Osteoblast (primary cell): Measurements from ENCODE around the gene SH3BP5. TPM values are rescaled to one million over a fixed set of nuclear protein-coding genes. Genes with fewer than 3 reads are reported as not detected.
A peak's percentile ranks its signal among the peaks of the same experiment; 100 is the strongest.

Source experiments
- DNase-seq: peaks from one replicate; pipeline ENCODE4 v3.0.0; 2011; ENCODE audit warnings: low spot score, mixed read lengths; ENCODE audit not compliant: insufficient read length; ENCODE audit errors: missing footprints
- H2AFZ ChIP-seq: 2 replicates; pipeline ENCODE4 v1.6.0; 2011; ENCODE audit warnings: mild to moderate bottlenecking, low read length
- H3K27ac ChIP-seq: 2 replicates; pipeline ENCODE4 v1.5.1; 2011; ENCODE audit warnings: mild to moderate bottlenecking, low read depth, low read length, moderate library complexity
- H3K27me3 ChIP-seq: 2 replicates; pipeline ENCODE4 v1.6.0; 2012; ENCODE audit warnings: mild to moderate bottlenecking, control low read depth, inconsistent platforms, low read length, moderate library complexity; ENCODE audit not compliant: insufficient read depth
- H3K36me3 ChIP-seq: 2 replicates; pipeline ENCODE4 v1.5.1; 2011; ENCODE audit warnings: mild to moderate bottlenecking, low read length, control low read depth, moderate library complexity; ENCODE audit not compliant: insufficient read depth
- H3K4me1 ChIP-seq: 2 replicates; pipeline ENCODE4 v1.5.1; 2011; ENCODE audit warnings: mild to moderate bottlenecking, low read length, control low read depth, moderate library complexity; ENCODE audit not compliant: insufficient read depth
- H3K4me2 ChIP-seq: 2 replicates; pipeline ENCODE4 v1.6.0; 2011; ENCODE audit warnings: mild to moderate bottlenecking, low read length; ENCODE audit not compliant: insufficient read depth
- H3K4me3 ChIP-seq: fragments of 200-600 bp; sonication (generic); 3 replicates; pipeline ENCODE4 v1.5.1; 2012; ENCODE audit warnings: mild to moderate bottlenecking, low read length, inconsistent platforms; ENCODE audit not compliant: insufficient read depth
- H3K79me2 ChIP-seq: 2 replicates; pipeline ENCODE4 v1.6.0; 2012; ENCODE audit warnings: mild to moderate bottlenecking, low read length, control low read depth, inconsistent platforms; ENCODE audit not compliant: insufficient read depth
- H3K9me3 ChIP-seq: 2 replicates; pipeline ENCODE4 v1.5.1; 2011; ENCODE audit warnings: low read depth, low read length, control low read depth
- H4K20me1 ChIP-seq: 2 replicates; pipeline ENCODE4 v1.6.0; 2012; ENCODE audit warnings: mild to moderate bottlenecking, low read length, control low read depth; ENCODE audit not compliant: insufficient read depth
- small RNA-seq: library from RNA; depleted of rRNA; stranded (forward); fragments of <200 nt; gene quantifications from one replicate; pipeline ENCODE3, GENCODE V24; 2012
- total RNA-seq: library from RNA; depleted of rRNA; stranded (reverse); fragments of >200 nt; gene quantifications from 2 replicates; pipeline ENCODE4 v1.2.3, GENCODE V29; 2012
- TF ChIP-seq, protein P1 (sequence below): IDR thresholded peaks from 2 replicates; pipeline ENCODE4 v1.5.1; 2011; ENCODE audit warnings: mild to moderate bottlenecking, low read depth, low read length, moderate library complexity; ENCODE audit errors: extremely low read depth

Gene SH3BP5
- total RNA-seq, 1 donor, result 67.3 TPM

DNA sequence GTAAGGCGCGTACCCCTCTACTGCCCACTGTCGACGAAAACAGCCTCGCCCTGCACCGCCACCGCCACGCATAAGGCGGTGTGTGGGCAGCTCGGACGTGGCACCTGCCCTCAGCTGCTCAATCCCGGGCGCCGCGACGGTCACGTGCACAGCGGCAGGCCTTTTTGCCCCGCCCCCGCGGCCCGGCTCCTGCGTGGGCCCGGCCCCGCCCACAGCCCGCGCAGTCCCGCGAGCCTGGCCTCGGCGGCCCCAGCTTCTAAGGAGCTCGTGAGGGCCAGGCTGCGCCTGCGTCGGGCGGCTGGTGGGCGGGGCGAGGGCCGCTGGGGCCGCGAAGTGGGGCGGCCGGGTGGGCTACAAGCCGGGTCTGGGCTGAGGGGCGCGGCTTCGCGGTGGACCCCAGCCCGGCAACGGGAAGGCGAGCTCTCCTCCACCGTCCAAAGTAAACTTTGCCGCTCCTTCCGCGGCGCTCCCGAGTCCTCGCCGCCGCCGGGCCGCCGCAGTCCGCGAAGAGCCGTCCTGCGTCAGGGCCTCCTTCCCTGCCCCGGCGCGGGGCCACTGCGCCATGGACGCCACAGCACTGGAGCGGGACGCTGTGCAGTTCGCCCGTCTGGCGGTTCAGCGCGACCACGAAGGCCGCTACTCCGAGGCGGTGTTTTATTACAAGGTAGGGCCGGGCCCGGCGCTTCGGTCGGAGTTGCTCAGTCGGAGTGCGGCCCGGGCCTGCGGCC is 126.3 kb downstream of the SH3BP5 start, which contains the start of gene CAPN7:
CAPN7 (plus strand) TSS at position 313 of the 728 bp plus-strand sequence; CDS start at position 563, 250 bp downstream.
- peaks cover 25% of the 10 kb centered on the region for H4K20me1 ChIP-seq
- peak within 1 kb of the TSS; percentile 93 for H3K4me3 ChIP-seq
- H3K9me3 ChIP-seq, result no peaks in the 10 kb centered on the region
- peaks cover 6% of the 10 kb centered on the region for H3K36me3 ChIP-seq
- no peaks in the 10 kb centered on the region for H3K27me3 ChIP-seq
- H3K27ac ChIP-seq, result peak within 1 kb of the TSS; percentile 85
- H2AFZ ChIP-seq, result peak within 1 kb of the TSS; percentile 82
- H3K4me1 ChIP-seq, result peaks cover 17% of the 10 kb centered on the region
- TF ChIP-seq, protein P1, sequence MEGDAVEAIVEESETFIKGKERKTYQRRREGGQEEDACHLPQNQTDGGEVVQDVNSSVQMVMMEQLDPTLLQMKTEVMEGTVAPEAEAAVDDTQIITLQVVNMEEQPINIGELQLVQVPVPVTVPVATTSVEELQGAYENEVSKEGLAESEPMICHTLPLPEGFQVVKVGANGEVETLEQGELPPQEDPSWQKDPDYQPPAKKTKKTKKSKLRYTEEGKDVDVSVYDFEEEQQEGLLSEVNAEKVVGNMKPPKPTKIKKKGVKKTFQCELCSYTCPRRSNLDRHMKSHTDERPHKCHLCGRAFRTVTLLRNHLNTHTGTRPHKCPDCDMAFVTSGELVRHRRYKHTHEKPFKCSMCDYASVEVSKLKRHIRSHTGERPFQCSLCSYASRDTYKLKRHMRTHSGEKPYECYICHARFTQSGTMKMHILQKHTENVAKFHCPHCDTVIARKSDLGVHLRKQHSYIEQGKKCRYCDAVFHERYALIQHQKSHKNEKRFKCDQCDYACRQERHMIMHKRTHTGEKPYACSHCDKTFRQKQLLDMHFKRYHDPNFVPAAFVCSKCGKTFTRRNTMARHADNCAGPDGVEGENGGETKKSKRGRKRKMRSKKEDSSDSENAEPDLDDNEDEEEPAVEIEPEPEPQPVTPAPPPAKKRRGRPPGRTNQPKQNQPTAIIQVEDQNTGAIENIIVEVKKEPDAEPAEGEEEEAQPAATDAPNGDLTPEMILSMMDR, result peak; percentile 39
- DNase-seq, result peak; percentile 98
- H3K4me2 ChIP-seq, result peak within 1 kb of the TSS; percentile 98
- H3K79me2 ChIP-seq, result peaks cover 49% of the 10 kb centered on the region

DNA sequence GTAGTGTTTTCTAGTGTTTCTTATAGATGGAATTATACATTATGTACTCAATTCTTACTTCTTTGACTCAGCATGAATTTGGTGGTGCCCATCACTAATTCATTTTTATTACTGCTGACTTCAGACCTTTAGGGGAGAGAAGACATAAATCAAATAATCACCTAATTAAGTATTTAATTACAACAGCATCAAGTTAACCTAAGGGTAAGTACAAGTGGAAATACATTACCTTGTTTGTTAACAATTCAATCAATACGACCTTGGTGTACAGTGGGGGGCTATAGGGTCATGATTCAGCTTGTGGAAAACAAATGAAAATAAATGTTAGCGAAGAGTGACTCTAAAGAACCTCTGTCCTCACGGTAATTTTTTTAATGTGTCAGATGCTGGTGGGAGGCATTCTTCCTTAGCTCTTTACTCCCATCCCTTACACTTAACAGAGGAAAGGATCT is 126.9 kb downstream of the SH3BP5 start:
- Histone ChIP-seq H3K27me3 (no peaks in the 10 kb centered on the region), H4K20me1 (peaks cover 22% of the 10 kb centered on the region), H3K4me3 (peak overlapping the region; percentile 93), H3K27ac (peak overlapping the region; percentile 73), H3K4me2 (peak overlapping the region; percentile 78), H3K9me3 (no peaks in the 10 kb centered on the region), H3K36me3 (peaks cover 3% of the 10 kb centered on the region), H3K4me1 (peaks cover 17% of the 10 kb centered on the region), H3K79me2 (peaks cover 44% of the 10 kb centered on the region), H2AFZ (peak overlapping the region; percentile 79)
- no peak for DNase-seq
- TF ChIP-seq, protein P1, result no peak

Small RNAs within 50 kb of the gene (small RNA-seq; reads per million reads assigned to genes)
- gene HMGN2P7 (not detected), gene RNU6-454P (not detected)

Other genes starting within 250 kb of the SH3BP5 start
- 23.9 TPM in 2 replicates for gene RBSN, start 233.4 kb downstream of the SH3BP5 start, total RNA-seq
- gene CAPN7, start 126.3 kb downstream of the SH3BP5 start, total RNA-seq, result 45.2 and 65.4 TPM in 2 replicates
- gene METTL6, start 95.0 kb upstream of the SH3BP5 start, total RNA-seq, result 33.0 and 36.6 TPM in 2 replicates
- gene EAF1, start 95.0 kb upstream of the SH3BP5 start, total RNA-seq, result 22.7 and 29.0 TPM in 2 replicates
- 1.4 and 1.5 TPM in 2 replicates for gene COLQ, start 189.1 kb upstream of the SH3BP5 start, total RNA-seq